GM20000 (cell line): ENCODE results near the gene TNIP1.

Experiments used
- DNase-seq: peaks from one replicate; pipeline ENCODE4 v3.0.0; 2012; ENCODE audit warnings: low spot score
- TF ChIP-seq, protein P1 (sequence below): IDR thresholded peaks from 2 replicates; pipeline ENCODE4 v1.5.1; 2012; ENCODE audit warnings: mild to moderate bottlenecking, control low read depth; ENCODE audit errors: extremely low read depth, missing control alignments

Gene TNIP1

DNA sequence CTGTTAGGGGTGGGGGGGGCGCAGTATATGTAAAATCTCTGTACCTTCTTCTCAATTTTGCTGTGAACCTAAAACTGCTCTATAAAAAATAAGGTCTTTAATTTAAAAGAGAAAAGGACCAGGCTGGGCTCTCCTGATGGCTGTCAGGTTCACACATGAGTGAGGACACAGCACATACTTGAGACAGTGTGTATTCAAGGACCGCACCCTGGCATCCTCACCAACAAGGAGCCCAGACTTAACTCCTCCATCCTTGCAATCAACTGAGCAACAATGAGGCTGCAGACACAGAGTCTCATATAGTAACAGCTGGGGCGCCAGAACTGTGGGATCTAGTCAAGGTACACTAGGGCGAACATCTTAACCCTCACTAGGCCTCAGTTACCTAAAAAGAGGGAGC, 9.8 kb downstream of the TNIP1 start:
- DNase-seq, result no peak
- TF ChIP-seq, protein P1, sequence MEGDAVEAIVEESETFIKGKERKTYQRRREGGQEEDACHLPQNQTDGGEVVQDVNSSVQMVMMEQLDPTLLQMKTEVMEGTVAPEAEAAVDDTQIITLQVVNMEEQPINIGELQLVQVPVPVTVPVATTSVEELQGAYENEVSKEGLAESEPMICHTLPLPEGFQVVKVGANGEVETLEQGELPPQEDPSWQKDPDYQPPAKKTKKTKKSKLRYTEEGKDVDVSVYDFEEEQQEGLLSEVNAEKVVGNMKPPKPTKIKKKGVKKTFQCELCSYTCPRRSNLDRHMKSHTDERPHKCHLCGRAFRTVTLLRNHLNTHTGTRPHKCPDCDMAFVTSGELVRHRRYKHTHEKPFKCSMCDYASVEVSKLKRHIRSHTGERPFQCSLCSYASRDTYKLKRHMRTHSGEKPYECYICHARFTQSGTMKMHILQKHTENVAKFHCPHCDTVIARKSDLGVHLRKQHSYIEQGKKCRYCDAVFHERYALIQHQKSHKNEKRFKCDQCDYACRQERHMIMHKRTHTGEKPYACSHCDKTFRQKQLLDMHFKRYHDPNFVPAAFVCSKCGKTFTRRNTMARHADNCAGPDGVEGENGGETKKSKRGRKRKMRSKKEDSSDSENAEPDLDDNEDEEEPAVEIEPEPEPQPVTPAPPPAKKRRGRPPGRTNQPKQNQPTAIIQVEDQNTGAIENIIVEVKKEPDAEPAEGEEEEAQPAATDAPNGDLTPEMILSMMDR, result no peak

DNA sequence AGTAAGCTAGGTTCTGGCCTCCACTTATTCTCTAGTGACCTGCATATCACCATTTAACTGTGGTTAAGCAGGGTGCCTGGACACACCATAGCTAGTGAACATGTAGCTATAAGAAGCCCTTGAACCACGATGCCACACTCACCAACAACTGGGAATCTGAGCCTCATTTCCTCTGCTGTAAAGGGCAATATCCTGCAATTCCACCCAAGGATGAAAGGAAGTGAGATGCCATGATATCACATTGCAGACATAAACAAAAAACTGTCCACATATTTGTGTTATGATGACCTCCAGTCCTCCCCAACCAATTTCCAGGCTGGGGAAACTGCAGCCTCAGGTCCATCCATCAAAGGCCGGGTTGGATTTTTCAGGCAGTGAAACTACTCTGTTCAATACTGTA, 10.4 kb downstream of the TNIP1 start:
- TF ChIP-seq, protein P1, result no peak
- DNase-seq, result no peak

DNA sequence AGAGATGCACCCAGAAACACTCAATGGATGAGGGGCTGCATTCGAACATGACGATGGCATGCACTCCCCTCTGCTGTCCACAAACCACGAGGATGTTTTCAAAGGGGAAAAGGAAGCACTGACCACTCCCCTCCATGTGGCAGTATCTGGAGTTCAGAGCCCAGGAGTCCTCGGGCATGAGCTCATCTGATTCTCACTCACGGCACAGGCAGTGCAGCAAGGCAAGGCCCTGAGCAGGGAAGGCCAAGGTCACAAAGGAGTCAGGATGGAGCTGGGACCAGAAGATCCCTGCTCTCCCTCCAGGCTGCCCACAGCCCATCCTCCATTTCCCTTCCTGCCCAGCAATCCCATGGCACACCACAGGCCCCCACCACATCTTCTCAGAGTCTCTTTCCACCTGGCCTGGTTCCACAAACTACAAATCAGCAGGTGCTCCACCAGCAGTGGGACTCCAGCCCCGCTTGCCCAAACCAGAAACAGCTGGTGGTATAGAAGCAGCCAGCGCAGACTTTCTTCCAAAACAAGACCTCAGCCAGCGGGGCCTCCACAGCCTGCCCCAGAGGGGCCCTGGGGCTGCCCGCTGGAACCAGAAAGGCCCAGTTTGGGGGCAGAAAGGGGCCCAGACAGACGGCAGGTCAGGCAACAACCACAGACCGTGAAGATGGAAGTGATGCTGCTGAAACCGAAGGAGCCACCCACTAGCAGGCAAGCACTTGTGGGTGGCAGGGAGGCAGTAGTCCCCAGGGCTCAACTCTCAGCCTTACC, 12.2 kb downstream of the TNIP1 start:
- TF ChIP-seq, protein P1, result no peak
- no peak for DNase-seq

DNA sequence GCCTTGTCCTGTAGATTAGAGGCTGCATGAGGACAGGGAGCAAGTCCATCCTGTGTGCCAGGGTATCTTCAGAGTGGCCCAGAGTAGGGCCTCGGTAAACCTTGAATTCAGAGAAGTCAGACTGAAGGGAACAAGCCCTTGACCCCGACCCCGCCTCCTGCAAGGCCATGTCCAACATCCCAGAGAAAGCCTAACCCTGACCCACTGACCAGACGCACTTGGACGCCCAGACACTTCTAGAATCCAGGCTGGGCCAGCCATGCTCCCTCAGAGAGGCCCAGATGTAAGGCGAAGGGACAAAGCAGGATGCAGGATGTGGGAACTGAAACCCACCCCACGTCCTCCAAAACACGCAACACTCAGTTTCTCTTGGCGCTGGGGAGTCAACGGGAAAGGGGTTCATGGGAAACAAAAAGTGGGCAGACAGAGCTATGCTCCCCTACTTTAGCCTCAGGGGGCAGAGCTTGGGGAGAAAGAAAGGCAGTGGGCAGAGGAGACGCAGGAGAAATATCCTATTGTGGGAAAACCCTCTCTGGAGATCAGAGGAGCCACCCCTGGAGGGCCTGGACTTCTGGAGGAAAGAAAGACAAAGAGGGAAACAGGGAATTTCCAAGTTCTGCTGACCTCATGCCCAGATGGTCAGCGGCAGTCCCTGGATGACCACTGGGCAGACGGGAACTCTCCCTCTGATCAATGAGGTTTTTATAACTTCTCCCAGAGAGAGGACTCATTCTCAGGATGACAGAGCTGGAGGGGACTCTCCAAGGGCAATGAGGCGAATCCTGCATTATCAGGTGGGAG, 13.0 kb downstream of the TNIP1 start:
- DNase-seq, result no peak
- TF ChIP-seq, protein P1, result no peak

DNA sequence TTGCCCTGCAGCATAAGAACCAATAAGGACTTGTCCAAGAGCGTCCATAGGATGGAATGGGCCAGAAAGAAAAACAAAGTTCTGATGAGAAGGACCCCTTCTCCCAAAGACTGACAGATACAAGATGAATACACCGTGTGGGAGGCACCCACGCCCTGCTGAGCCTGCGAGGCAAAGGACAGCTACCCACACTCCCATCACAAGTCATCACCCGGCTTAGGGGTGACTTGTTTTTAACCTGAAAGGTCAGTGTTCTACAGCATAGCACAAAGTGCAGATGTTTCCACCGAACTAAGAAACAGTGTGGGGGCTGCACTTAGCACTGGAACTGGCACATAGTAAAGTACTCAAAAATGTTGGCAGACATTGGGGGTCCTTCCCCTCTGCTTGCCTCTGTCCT, 13.9 kb downstream of the TNIP1 start:
- no peak for DNase-seq
- TF ChIP-seq, protein P1, result no peak

DNA sequence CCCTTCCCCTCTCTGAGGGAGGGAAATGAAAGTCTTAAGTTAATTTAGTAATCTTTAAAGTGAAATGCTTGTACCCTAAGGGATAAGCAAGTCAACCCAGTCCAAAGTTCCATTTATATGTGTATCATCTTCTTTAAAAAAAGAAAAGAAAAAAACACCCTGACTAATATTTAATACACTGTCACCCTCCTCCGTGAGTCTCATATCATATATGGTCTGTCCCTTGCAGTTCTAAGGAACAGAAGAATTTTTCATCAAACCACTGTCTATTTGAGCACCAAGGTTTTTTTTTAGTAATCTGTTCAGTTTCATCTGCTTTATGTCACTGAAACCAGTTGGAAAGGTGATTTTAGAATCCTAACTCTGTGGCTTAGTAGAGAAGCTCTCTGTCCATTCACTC, 15.2 kb downstream of the TNIP1 start:
- TF ChIP-seq, protein P1, result no peak
- no peak for DNase-seq

DNA sequence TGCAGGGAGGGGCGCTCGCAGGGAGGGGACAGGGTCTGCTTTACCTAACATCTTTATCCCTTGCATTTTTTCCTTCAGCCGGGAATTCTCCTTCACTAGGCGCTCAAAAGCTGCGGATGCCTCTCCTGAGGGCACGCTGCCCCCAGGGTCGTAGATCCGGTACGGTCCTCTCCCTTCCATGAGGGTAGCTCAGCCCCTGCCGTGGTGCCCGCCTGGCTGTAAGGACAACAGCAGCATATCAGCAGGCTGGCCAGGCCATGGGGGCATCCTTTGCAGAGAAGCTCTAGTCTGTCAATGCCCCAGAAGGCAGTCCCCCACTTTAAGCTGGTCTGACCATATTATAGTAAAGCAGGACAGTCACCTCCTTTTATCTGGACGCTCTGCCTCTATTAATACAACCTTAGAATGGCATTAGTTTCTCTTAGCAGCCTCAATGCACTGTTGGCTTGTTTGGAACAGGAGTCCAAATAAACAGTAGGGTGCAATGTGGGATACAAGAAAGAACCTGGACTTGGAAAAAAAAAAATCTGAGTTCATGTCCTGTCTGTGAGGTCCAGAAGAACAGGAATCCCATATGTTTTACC, 15.8 kb downstream of the TNIP1 start:
- DNase-seq, result no peak

More for the DNA sequence above, 15.8 kb downstream of the TNIP1 start:
- TF ChIP-seq, protein P1, result no peak
